Right lobe of liver (tissue), 4 donors: Measurements from ENCODE around the gene IL24.

ENCODE experiments used
- CTCF ChIP-seq, 4 donors: fragments of 200-600 bp in 3 of 4; fragments of 450-650 bp in 1 of 4; IDR thresholded peaks; one replicate each; pipeline versions ENCODE4 v1.5.1 to v1.8.0; 2016 to 2022; ENCODE audit warnings: antibody characterized with exemption in 4 of 4, mild to moderate bottlenecking in 2 of 4
- POLR2A ChIP-seq: fragments of 450-650 bp; IDR thresholded peaks from one replicate; pipeline ENCODE4 v1.6.1; 2017; ENCODE audit warnings: antibody characterized with exemption, mild to moderate bottlenecking
- donor health status: DM: no; HTN: no; CAD: no.
- donor health status: DM: no; HTN: no; CAD: no.
- donor health status: DM: no; HTN: yes; CAD: no.

GRCh38 chr1:206949641-206950040 is 52.4 kb downstream of the IL24 start:
- TF ChIP-seq CTCF (IDR thresholded peaks at IDR 0.05) (no peak), POLR2A (no peak)
